K562 (cell line): ENCODE measurements around the gene DPH1. TPM values are rescaled to one million over a fixed set of nuclear protein-coding genes. Genes with fewer than 3 reads are reported as not detected.
A peak's percentile ranks its signal among the peaks of the same experiment; 100 is the strongest.

ENCODE experiments used
- ARID4B ChIP-seq: sonication (generic); formaldehyde crosslinking; IDR thresholded peaks from 2 replicates; pipeline ENCODE4 v1.8.0; 2022; ENCODE audit warnings: mild to moderate bottlenecking, missing genetic modification reagents
- CSDE1 ChIP-seq, 2 experiments: fragments of 450-650 bp; IDR thresholded peaks; 2 replicates each; pipeline ENCODE4 v1.6.1; 2016; ENCODE audit warnings: mild to moderate bottlenecking in 1 of 2
- ESRRA ChIP-seq: fragments of 450-650 bp; IDR thresholded peaks from 2 replicates; pipeline ENCODE4 v1.6.1; 2014; ENCODE audit warnings: low read depth, mild to moderate bottlenecking, moderate library complexity, borderline replicate concordance
- HDGF ChIP-seq: fragments of 450-650 bp; IDR thresholded peaks from 2 replicates; pipeline ENCODE4 v1.6.1; 2016
- MECOM ChIP-seq: fragments of 250-450 bp; sonication (Bioruptor Pico); IDR thresholded peaks from 2 replicates; pipeline ENCODE4 v1.8.0; 2022; ENCODE audit warnings: inconsistent platforms
- NFYB ChIP-seq: IDR thresholded peaks from 2 replicates; pipeline ENCODE4 v1.6.1; 2011; ENCODE audit warnings: mild to moderate bottlenecking, moderate library complexity; ENCODE audit not compliant: insufficient read length; ENCODE audit errors: extremely low read depth
- PATZ1 ChIP-seq: fragments of 250-450 bp; sonication (Bioruptor Pico); IDR thresholded peaks from 2 replicates; pipeline ENCODE4 v1.5.0; 2020; ENCODE audit warnings: mild to moderate bottlenecking, borderline replicate concordance
- PCBP2 ChIP-seq: fragments of 200-400 bp; formaldehyde crosslinking; IDR thresholded peaks from 2 replicates; pipeline ENCODE4 v1.6.1; 2018; ENCODE audit warnings: low read length, low read depth, mild to moderate bottlenecking, moderate library complexity; ENCODE audit not compliant: poor library complexity, severe bottlenecking
- SMAD3 ChIP-seq: fragments of 450-650 bp; formaldehyde crosslinking; conservative IDR thresholded peaks from 2 replicates; pipeline ENCODE4 v1.4.0; 2020; ENCODE audit warnings: mild to moderate bottlenecking
- SRSF1 ChIP-seq: fragments of 200-400 bp; formaldehyde crosslinking; IDR thresholded peaks from 2 replicates; pipeline ENCODE4 v1.6.1; 2017; ENCODE audit warnings: mild to moderate bottlenecking, low read depth, low read length, moderate library complexity
- SUPT5H ChIP-seq: fragments of 450-650 bp; IDR thresholded peaks from 2 replicates; pipeline ENCODE4 v1.6.1; 2016
- ZNF318 ChIP-seq, 2 experiments: fragments of 450-650 bp; IDR thresholded peaks; 2 replicates each; pipeline ENCODE4 v1.6.1; 2016; ENCODE audit warnings: mild to moderate bottlenecking in 2 of 2, borderline replicate concordance in 1 of 2, low read depth in 1 of 2, moderate library complexity in 1 of 2
- polyA plus RNA-seq, 8 experiments: library from polyadenylated mRNA; depleted of rRNA in 4 of 8; stranded (reverse) in 5 of 8; unstranded in 3 of 8; fragments of >200 nt; fragmentation: Nextera tagmentation in 2 of 8; fragmentation: Illumina TruSeq in 1 of 8; extraction: Ambion mirVana in 2 of 8; extraction: Trizol in 1 of 8; gene quantifications; 2 replicates each; pipeline versions ENCODE4 v1.2.1 to v1.2.3, GENCODE V29; 2011 to 2014; ENCODE audit warnings: inconsistent platforms in 1 of 8, missing spikeins in 1 of 8
- total RNA-seq, 7 experiments: library from RNA; depleted of rRNA in 6 of 7; stranded (reverse); fragments of >200 nt in 6 of 7; fragmentation: Illumina TruSeq in 2 of 7; extraction: Trizol in 2 of 7; gene quantifications; 2 replicates each; pipeline versions ENCODE4 v1.2.1 to v1.2.3, GENCODE V29; 2011 to 2021; ENCODE audit warnings: low replicate concordance in 1 of 7

Gene DPH1
- total and polyA plus RNA-seq, 9 of the 15 experiments (the other 6 are each of a cell fraction or from before 2014, with no cell fraction given) = 0.42 to 40.6 (median 20.2) TPM

- TF ChIP-seq PATZ1 (no peak), HDGF (no peak), CSDE1 (IDR thresholded peaks at IDR 0.05) (no peak), SRSF1 (no peak), SMAD3 (CRISPR knock-in tag) (no peak), ARID4B (CRISPR knock-in tag) (peak; percentile 100), ZNF318 (IDR thresholded peaks at IDR 0.05; ENCODE audit: borderline replicate concordance in 1 of 2, low read depth in 1 of 2) (no peak), SUPT5H (peak; percentile 65), MECOM (CRISPR knock-in tag) (no peak), ESRRA (0 out of 2 replicates have a peak, but pooled peaks have one; percentile 27), NFYB (no peak), PCBP2 (no peak)
Measured at GRCh38 chr17:2029911-2030778, at the start of gene DPH1 (continued).
